Heart right ventricle (tissue), 16 donors: ENCODE data around the gene SH3BP4. TPM values are rescaled to one million over a fixed set of nuclear protein-coding genes. Genes with fewer than 3 reads are reported as not detected.

Source experiments
- ATAC-seq, 8 donors: fragments of 200-7000 bp; cut with Tn5 transposase; one replicate each; pipeline ENCODE4 v1.9.1; 2020; ENCODE audit warnings: mild to moderate bottlenecking in 8 of 8, moderate library complexity in 8 of 8, moderate number of reproducible peaks in 1 of 8
- DNase-seq, 2 donors: peaks; one replicate each; pipeline ENCODE4 v3.0.0-alpha.2; 2020
- H3K27ac ChIP-seq, 10 donors: fragments of 200-600 bp; sonication (generic) in 2 of 10; one replicate each; pipeline versions ENCODE4 v1.5.0 to v1.8.0; 2020 to 2022; ENCODE audit warnings: mild to moderate bottlenecking in 3 of 10
- H3K27me3 ChIP-seq, 7 donors: fragments of 200-600 bp; one replicate each; pipeline ENCODE4 v1.8.0; 2021 to 2022; ENCODE audit warnings: mild to moderate bottlenecking in 2 of 7
- H3K36me3 ChIP-seq, 9 donors: fragments of 200-600 bp; sonication (generic) in 1 of 9; one replicate each; pipeline versions ENCODE4 v1.5.0 to v1.8.0; 2020 to 2022; ENCODE audit warnings: mild to moderate bottlenecking in 2 of 9
- H3K4me1 ChIP-seq, 9 donors: fragments of 200-600 bp; sonication (generic) in 1 of 9; one replicate each; pipeline versions ENCODE4 v1.5.0 to v1.8.0; 2020 to 2022; ENCODE audit warnings: mild to moderate bottlenecking in 4 of 9
- H3K4me3 ChIP-seq, 10 donors: fragments of 200-600 bp; sonication (generic) in 2 of 10; one replicate each; pipeline versions ENCODE4 v1.5.0 to v1.8.0; 2020 to 2022; ENCODE audit warnings: mild to moderate bottlenecking in 7 of 10, moderate library complexity in 2 of 10
- H3K9me3 ChIP-seq, 11 donors: fragments of 200-600 bp in 10 of 11; sonication (generic) in 2 of 11; one replicate each; pipeline versions ENCODE4 v1.5.0 to v1.8.0; 2013 to 2022; ENCODE audit warnings: mild to moderate bottlenecking in 2 of 11, control low read depth in 1 of 11, moderate library complexity in 1 of 11
- WGBS, 2 donors: extraction: QIAGEN DNeasy Blood & Tissue Kit; methylation state at CpG; one replicate each; pipeline ENCODE4 v1.1.7; 2013; ENCODE audit warnings: inconsistent platforms in 1 of 2; 5-methylcytosine and 5-hydroxymethylcytosine counted together
- intact Hi-C, 10 donors: fragments of 100-400 bp; cut with DNase I; formaldehyde crosslinking; loops; one replicate each; pipeline versions ENCODE4 v1.11.1 to v1.14.2; 2022
- polyA plus RNA-seq, 2 donors: library from polyadenylated mRNA; stranded (reverse); fragments of 200-250 nt; gene quantifications; one replicate each; pipeline ENCODE4 v1.2.3, GENCODE V29; 2013
- total RNA-seq, 10 donors: library from RNA; stranded (reverse); fragmentation: NEBNext Ultra II Directional in 3 of 10; extraction: Animal tissue kit (Norgen Biotek cat#: 25700) in 3 of 10; gene quantifications; one replicate each; pipeline versions ENCODE4 v1.2.1 to v1.2.4, GENCODE V29; 2021 to 2023
- TF ChIP-seq, protein P1 (sequence below), 9 donors: fragments of 200-600 bp; sonication (generic) in 2 of 9; IDR thresholded peaks; one replicate each; pipeline versions ENCODE4 v1.5.0 to v1.8.0; 2021 to 2022; ENCODE audit warnings: antibody characterized with exemption in 9 of 9, mild to moderate bottlenecking in 5 of 9, moderate library complexity in 1 of 9
- donor health status: Arrhythmogenic right ventricular cardiomyopathy.
- donor health status: ischemic (EF 13 %, LVEDD 7.1; RV severe dilation, severe dysfunction).
- donor health status: healthy with polysubstance abuse.
- donor health status: DM: no; HTN: yes; CAD: no.
- donor health status: DM: no; HTN: no; CAD: no.
- donor health status: ischemic (EF 25% LVEDD 6.9; RV normal size, moderate dysfunction).
- donor health status: ischemic (EF 25% LVEDD 5.7; RV mildly dilated, moderate dysfunction).
- donor health status: healthy.
- donor health status: DM: yes; HTN: yes; CAD: no.
- donor health status: Ischemic cardiomyopathy.
- donor health status: ischemic (EF 35%, LVEDD 5.7; RV mildly dilated, moderate dysfunction).
- donor health status: nonischemic (EF 11% LVEDD 7.7; RV severe dilation, severe dysfunction).
- donor health status: DM: yes; HTN: yes; CAD: no.
- donor health status: PGD.
- donor health status: ischemic (EF 29% LVEDD 5.4; RV normal size, mild dysfunction).
- donor health status: nonischemic (EF 23%, LVEDD 6.1; RV moderate dilation, normal function).

Gene SH3BP4
- total and polyA plus RNA-seq, 12 donors, result 6.3 to 15.3 (median 10.8) TPM

DNA sequence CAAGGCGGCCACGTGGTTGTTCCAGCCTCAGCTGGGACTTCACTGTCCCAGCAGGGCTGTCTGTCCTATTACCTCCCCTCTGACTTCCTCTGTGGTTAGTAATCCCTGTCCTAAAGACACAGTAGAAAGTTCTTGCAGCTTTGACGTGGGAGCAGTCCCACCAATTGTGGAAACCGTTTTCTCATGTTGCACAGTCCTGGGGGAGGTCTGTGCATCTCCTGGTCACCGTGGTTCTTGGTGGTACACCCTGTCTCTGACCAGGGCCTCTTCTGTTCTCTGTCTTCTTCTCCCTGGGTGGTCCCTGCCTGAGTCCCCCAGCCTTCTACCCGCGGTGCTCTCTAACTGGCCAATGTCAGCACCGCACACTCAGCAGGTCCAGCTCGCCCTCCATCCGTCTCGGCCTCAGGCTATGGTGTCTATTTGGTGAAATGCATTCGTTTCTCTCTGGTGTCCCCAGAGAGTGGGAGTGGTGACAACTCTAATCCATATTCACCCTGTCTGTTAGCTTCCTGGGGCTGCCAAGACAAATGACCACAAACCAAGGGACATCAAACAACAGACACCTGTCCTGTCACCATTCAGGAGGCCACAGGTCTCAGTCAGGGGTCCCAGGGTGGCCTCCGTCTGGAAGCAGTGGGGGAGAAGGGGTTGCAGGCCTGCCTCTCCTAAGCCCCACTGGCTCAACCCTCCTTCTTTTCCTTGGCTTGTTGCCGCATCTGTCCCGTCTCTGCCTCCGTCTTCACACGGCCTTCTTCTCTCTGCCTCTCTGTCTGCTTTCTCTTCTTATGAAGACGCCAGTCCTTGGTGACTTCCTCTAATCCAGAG is 99.8 kb downstream of the SH3BP4 start:
- ATAC-seq (peak; percentile 27 to 60 (median 49)), DNase-seq (no peak)
- Histone ChIP-seq H3K9me3 (no peaks in the 10 kb centered on the region), H3K27ac (peak overlapping the region; percentile 44 to 88 (median 71)), H3K4me3 (no peak overlapping the region), H3K36me3 (peaks cover 0 to 48% (median 9%) of the 10 kb centered on the region in 9 donors), H3K27me3 (no peaks in the 10 kb centered on the region), H3K4me1 (peaks cover 13 to 53% (median 43%) of the 10 kb centered on the region in 9 donors)
- TF ChIP-seq, protein P1, sequence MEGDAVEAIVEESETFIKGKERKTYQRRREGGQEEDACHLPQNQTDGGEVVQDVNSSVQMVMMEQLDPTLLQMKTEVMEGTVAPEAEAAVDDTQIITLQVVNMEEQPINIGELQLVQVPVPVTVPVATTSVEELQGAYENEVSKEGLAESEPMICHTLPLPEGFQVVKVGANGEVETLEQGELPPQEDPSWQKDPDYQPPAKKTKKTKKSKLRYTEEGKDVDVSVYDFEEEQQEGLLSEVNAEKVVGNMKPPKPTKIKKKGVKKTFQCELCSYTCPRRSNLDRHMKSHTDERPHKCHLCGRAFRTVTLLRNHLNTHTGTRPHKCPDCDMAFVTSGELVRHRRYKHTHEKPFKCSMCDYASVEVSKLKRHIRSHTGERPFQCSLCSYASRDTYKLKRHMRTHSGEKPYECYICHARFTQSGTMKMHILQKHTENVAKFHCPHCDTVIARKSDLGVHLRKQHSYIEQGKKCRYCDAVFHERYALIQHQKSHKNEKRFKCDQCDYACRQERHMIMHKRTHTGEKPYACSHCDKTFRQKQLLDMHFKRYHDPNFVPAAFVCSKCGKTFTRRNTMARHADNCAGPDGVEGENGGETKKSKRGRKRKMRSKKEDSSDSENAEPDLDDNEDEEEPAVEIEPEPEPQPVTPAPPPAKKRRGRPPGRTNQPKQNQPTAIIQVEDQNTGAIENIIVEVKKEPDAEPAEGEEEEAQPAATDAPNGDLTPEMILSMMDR (IDR thresholded peaks at IDR 0.05), result no peak
- WGBS, 2 donors, result 63 to 66% methylated on average over 18 of the region's 18 CpGs
- intact Hi-C loops, result loop anchor here in 4 of 10 donors (5.0 to 10.0 kb wide), 5 partner anchors 67 to 169 kb away; partner anchors contain the start of gene SH3BP4 (in 3 of the 4)

DNA sequence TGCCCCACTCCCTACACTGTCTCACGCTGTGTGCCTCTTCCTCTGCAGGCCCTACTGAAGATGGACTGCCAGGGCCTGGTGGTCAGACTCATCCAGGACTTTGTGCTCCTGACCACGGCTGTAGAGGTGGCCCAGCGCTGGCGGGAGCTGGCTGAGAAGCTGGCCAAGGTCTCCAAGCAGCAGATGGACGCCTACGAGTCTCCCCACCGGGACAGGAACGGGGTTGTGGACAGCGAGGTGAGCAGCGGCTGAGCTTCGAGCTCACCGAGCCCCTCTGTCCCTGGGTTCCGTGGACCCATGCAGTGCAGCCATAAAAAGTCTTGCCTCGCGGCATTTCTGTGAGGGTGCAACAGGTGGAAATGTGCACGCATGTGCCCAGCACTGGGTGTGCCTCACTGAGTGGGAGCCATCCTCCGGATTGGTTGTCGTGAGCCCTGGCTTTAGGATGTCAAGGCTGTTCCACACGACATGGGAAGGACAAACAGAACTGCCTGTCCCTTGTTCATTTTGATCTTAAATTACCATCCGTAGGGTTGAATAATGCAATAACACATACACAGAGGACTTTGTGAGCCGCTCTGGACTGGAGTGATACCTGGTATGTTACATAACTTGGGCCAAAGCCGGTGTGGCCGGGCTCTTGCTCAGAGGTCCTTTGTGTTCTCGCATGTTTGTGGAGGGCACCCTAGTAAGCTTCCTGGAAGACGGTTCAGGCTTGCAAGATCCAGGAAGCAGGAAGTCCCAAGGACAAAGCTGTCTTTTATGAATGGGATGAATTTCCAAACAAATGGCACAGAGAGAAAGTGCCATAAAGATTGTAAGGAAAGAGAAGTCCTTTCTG is 100.9 kb downstream of the SH3BP4 start:
- DNase-seq (no peak), ATAC-seq (no peak)
- intact Hi-C loops, result loop anchor here in 4 of 10 donors (5.0 to 10.0 kb wide), 5 partner anchors 68 to 170 kb away; partner anchors contain the start of gene SH3BP4 (in 3 of the 4)
- H3K4me3 ChIP-seq, result no peak overlapping the region
- H3K9me3 ChIP-seq, result no peaks in the 10 kb centered on the region
- 91 to 93% methylated on average over 25 of the region's 25 CpGs for WGBS, 2 donors
- peaks cover 13 to 52% (median 39%) of the 10 kb centered on the region in 9 donors for H3K4me1 ChIP-seq
- no peaks in the 10 kb centered on the region for H3K27me3 ChIP-seq
- H3K27ac ChIP-seq, result no peak overlapping the region
- TF ChIP-seq, protein P1 (IDR thresholded peaks at IDR 0.05), result no peak
- peaks cover 0 to 42% (median 9%) of the 10 kb centered on the region in 9 donors for H3K36me3 ChIP-seq

DNA sequence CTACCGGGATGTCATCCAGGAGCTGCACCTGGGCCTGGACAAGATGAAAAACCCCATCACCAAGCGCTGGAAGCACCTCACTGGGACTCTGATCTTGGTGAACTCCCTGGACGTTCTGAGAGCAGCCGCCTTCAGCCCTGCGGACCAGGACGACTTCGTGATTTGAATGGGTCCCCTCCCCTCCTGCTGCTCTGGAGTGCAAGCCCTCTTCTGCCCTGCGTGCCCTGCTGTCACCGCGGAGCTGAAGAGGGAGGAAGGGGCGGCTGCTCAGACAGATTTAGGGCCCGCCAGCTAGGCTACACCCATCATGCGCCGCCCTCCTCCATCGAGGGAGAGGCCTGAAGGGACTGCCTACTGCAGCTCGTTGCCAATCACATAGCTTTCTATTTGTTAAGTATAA is 101.8 kb downstream of the SH3BP4 start:
- no peaks in the 10 kb centered on the region for H3K27me3 ChIP-seq
- DNase-seq, result no peak
- no peaks in the 10 kb centered on the region for H3K9me3 ChIP-seq
- H3K4me3 ChIP-seq, result no peak overlapping the region
- H3K4me1 ChIP-seq, result peaks cover 13 to 42% (median 30%) of the 10 kb centered on the region in 9 donors
- ATAC-seq, result no peak
- no peak overlapping the region for H3K27ac ChIP-seq
- intact Hi-C loops, result loop anchor here in 4 of 10 donors (5.0 to 10.0 kb wide), 5 partner anchors 69 to 171 kb away; partner anchors contain the start of gene SH3BP4 (in 3 of the 4)
- WGBS, 2 donors, result 73 to 83% methylated on average over 16 of the region's 16 CpGs
- H3K36me3 ChIP-seq, result peaks cover 0 to 42% (median 9%) of the 10 kb centered on the region in 9 donors
- TF ChIP-seq, protein P1 (IDR thresholded peaks at IDR 0.05), result no peak

DNA sequence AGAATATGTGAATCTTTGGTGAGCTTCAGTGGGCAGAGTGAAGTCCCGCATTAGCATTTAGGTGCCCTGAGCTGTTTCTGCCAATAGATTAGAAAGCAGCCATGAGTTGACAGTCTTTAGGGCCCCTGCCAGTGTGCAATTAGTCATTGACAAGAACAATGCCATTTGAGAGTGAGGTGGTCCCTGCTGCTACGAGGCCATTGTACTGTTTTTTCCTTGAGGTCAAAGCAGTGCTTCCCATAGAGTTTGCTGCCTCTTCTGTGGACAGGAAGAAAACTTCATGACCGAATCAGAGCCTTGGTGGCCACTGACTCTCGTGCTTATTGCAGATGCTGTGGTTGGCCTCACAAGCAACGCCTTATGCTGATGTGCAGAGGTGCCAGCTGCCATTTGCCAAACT is 102.7 kb downstream of the SH3BP4 start:
- Histone ChIP-seq H3K9me3 (no peaks in the 10 kb centered on the region), H3K27me3 (no peaks in the 10 kb centered on the region), H3K4me1 (peaks cover 13 to 34% (median 24%) of the 10 kb centered on the region in 9 donors), H3K4me3 (no peak overlapping the region), H3K27ac (peak overlapping the region in 1 of 10 donors; percentile 8), H3K36me3 (peaks cover 0 to 42% (median 9%) of the 10 kb centered on the region in 9 donors)
- intact Hi-C loops, result loop anchor here in 4 of 10 donors (5.0 to 10.0 kb wide), 5 partner anchors 70 to 172 kb away; partner anchors contain the start of gene SH3BP4 (in 3 of the 4)
- DNase-seq, result no peak
- WGBS, 2 donors, result 64 to 74% methylated on average over 5 of the region's 5 CpGs
- no peak for ATAC-seq
- TF ChIP-seq, protein P1 (IDR thresholded peaks at IDR 0.05), result no peak
